SK-N-SH treated with all-trans-retinoic acid at 6 μM for 48 hours (cell line): ENCODE data around the gene DBN1.

Experiments
- ATAC-seq: fragments of 200-7000 bp; cut with Tn5 transposase; 3 replicates; pipeline ENCODE4 v1.9.1; 2020; ENCODE audit warnings: mild to moderate bottlenecking, moderate library complexity
- ARNTL ChIP-seq: fragments of 450-650 bp; formaldehyde crosslinking; IDR thresholded peaks from 2 replicates; pipeline ENCODE4 v1.5.0; 2020; ENCODE audit warnings: low read depth, mild to moderate bottlenecking, moderate library complexity, borderline replicate concordance
- BACH2 ChIP-seq: fragments of 250-450 bp; sonication (Bioruptor Pico); IDR thresholded peaks from 2 replicates; pipeline ENCODE4 v1.9.0; 2021; ENCODE audit warnings: mild to moderate bottlenecking, borderline replicate concordance
- CREB5 ChIP-seq: fragments of 250-450 bp; sonication (Bioruptor Pico); IDR thresholded peaks from 2 replicates; pipeline ENCODE4 v1.5.1; 2020; ENCODE audit warnings: low read depth, mild to moderate bottlenecking, moderate library complexity
- CSDC2 ChIP-seq: fragments of 250-450 bp; sonication (Bioruptor Pico); IDR thresholded peaks from 2 replicates; pipeline ENCODE4 v1.5.0; 2020; ENCODE audit warnings: mild to moderate bottlenecking, moderate library complexity
- ESRRG ChIP-seq: fragments of 250-450 bp; sonication (Bioruptor Pico); IDR thresholded peaks from 2 replicates; pipeline ENCODE4 v1.6.1; 2021; ENCODE audit warnings: mild to moderate bottlenecking
- GLIS3 ChIP-seq: fragments of 250-450 bp; sonication (Bioruptor Pico); IDR thresholded peaks from 2 replicates; pipeline ENCODE4 v1.5.0; 2020; ENCODE audit warnings: mild to moderate bottlenecking, moderate library complexity
- ISL1 ChIP-seq: fragments of 250-450 bp; sonication (Bioruptor Pico); IDR thresholded peaks from 2 replicates; pipeline ENCODE4 v2.1.2; 2022; ENCODE audit warnings: mild to moderate bottlenecking, moderate library complexity
- OSR1 ChIP-seq: fragments of 250-450 bp; sonication (Bioruptor Pico); IDR thresholded peaks from 2 replicates; pipeline ENCODE4 v1.8.0; 2022; ENCODE audit warnings: moderate library complexity, mild to moderate bottlenecking, inconsistent platforms
- POU6F1 ChIP-seq: fragments of 250-450 bp; sonication (Bioruptor Pico); IDR thresholded peaks from 2 replicates; pipeline ENCODE4 v1.8.0; 2021; ENCODE audit warnings: low read depth, mild to moderate bottlenecking, moderate library complexity, borderline replicate concordance
- PPARA ChIP-seq: fragments of 250-450 bp; sonication (Bioruptor Pico); IDR thresholded peaks from 2 replicates; pipeline ENCODE4 v1.5.0; 2020; ENCODE audit warnings: mild to moderate bottlenecking, borderline replicate concordance
- RARB ChIP-seq: fragments of 250-450 bp; sonication (Bioruptor Pico); IDR thresholded peaks from 2 replicates; pipeline ENCODE4 v1.8.0; 2021; ENCODE audit warnings: mild to moderate bottlenecking, moderate library complexity
- TCF4 ChIP-seq: fragments of 250-450 bp; sonication (Bioruptor Pico); IDR thresholded peaks from 2 replicates; pipeline ENCODE4 v1.8.0; 2021; ENCODE audit warnings: mild to moderate bottlenecking, moderate library complexity, borderline replicate concordance
- ZC3H10 ChIP-seq: fragments of 250-450 bp; sonication (Bioruptor Pico); IDR thresholded peaks from 2 replicates; pipeline ENCODE4 v1.5.1; 2021; ENCODE audit warnings: mild to moderate bottlenecking, moderate library complexity
- ZFP3 ChIP-seq: fragments of 250-450 bp; sonication (Bioruptor Pico); IDR thresholded peaks from 2 replicates; pipeline ENCODE4 v1.5.0; 2020; ENCODE audit warnings: mild to moderate bottlenecking, moderate library complexity
- ZFP30 ChIP-seq: fragments of 450-650 bp; formaldehyde crosslinking; IDR thresholded peaks from 2 replicates; pipeline ENCODE4 v1.5.0; 2022; ENCODE audit warnings: mild to moderate bottlenecking, moderate library complexity
- ZNF70 ChIP-seq: fragments of 450-650 bp; formaldehyde crosslinking; IDR thresholded peaks from 2 replicates; pipeline ENCODE4 v1.5.0; 2020; ENCODE audit warnings: mild to moderate bottlenecking, moderate library complexity
- ZNF8 ChIP-seq: fragments of 450-650 bp; formaldehyde crosslinking; IDR thresholded peaks from 2 replicates; pipeline ENCODE4 v1.5.0; 2020; ENCODE audit warnings: mild to moderate bottlenecking, moderate library complexity

Gene DBN1

DNA sequence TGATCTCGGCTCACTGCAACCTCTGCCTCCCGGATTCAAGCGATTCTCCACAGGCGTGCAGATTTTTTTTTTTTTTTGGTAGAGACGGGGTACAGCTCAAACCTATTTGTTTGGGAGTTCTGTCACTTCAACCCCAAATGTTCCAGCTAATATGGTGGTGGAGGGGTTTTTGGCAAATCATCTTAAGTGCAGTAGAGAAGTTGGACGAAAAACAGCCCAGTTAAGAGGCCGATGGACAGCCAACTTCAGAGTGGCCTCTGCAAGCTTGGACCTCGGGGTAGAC is 27.6 kb downstream of the DBN1 start (continued):
- TF ChIP-seq CREB5 (CRISPR knock-in tag): no peak
- TF ChIP-seq ZFP30 (CRISPR knock-in tag): no peak
- no peak for TF ChIP-seq POU6F1 (CRISPR knock-in tag)
- no peak for TF ChIP-seq BACH2 (CRISPR knock-in tag)
- no peak for TF ChIP-seq OSR1 (CRISPR knock-in tag)
- no peak for TF ChIP-seq PPARA (CRISPR knock-in tag)
- TF ChIP-seq GLIS3 (CRISPR knock-in tag): no peak
- TF ChIP-seq ISL1: no peak

- TF ChIP-seq CSDC2 (CRISPR knock-in tag): no peak
- no peak for TF ChIP-seq OSR1 (CRISPR knock-in tag)
- no peak for TF ChIP-seq CREB5 (CRISPR knock-in tag)
- TF ChIP-seq ARNTL (CRISPR knock-in tag): no peak
- no peak for TF ChIP-seq ISL1
- TF ChIP-seq ZNF70 (CRISPR knock-in tag): no peak
- no peak for TF ChIP-seq PPARA (CRISPR knock-in tag)
- TF ChIP-seq GLIS3 (CRISPR knock-in tag): no peak
- TF ChIP-seq ESRRG (CRISPR knock-in tag): no peak
- TF ChIP-seq TCF4 (CRISPR knock-in tag): no peak
- no peak for TF ChIP-seq POU6F1 (CRISPR knock-in tag)
- TF ChIP-seq RARB (CRISPR knock-in tag): no peak
- no peak for TF ChIP-seq ZC3H10 (CRISPR knock-in tag)
- TF ChIP-seq ZFP30 (CRISPR knock-in tag): no peak
- TF ChIP-seq BACH2 (CRISPR knock-in tag): no peak
- TF ChIP-seq, all 23 proteins: peak for 0
- ATAC-seq: no peak
Measured at GRCh38 chr5:177445052-177445916, 28.1 kb downstream of the DBN1 start.

- no peak for TF ChIP-seq ZFP30 (CRISPR knock-in tag)
- no peak for TF ChIP-seq TCF4 (CRISPR knock-in tag)
- TF ChIP-seq ZNF70 (CRISPR knock-in tag): no peak
- no peak for TF ChIP-seq ZC3H10 (CRISPR knock-in tag)
- no peak for TF ChIP-seq POU6F1 (CRISPR knock-in tag)
- no peak for TF ChIP-seq ARNTL (CRISPR knock-in tag)
- no peak for TF ChIP-seq ZNF8 (CRISPR knock-in tag)
- TF ChIP-seq RARB (CRISPR knock-in tag): no peak
- no peak for TF ChIP-seq ZFP3 (CRISPR knock-in tag)
- TF ChIP-seq CREB5 (CRISPR knock-in tag): no peak
- no peak for TF ChIP-seq OSR1 (CRISPR knock-in tag)
- ATAC-seq: no peak
Measured at GRCh38 chr5:177444106-177445051, 29.1 kb downstream of the DBN1 start.
